ENCODE data around the gene BMP7.

The BMP7 gene

DNA sequence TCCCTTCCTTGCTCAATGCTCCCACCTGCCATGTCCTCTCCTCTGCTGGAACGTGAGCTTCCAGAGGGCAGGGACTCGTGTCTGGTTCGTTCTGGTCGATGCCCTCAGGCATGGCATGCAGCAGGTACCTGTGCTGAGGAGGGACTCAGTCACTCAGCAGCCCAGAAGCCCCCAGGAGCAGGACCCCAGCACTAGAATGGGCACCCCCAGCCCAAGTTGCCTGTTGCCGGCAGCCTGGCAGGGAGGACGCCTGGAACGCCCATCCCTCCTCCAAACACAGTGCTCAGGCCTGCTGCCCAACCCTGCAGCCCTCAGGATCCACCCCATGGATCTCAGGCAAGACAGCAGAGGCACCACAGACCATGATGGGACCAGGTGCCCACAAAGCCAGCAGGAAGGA lies 40.6 kb downstream of the BMP7 start:
- intact Hi-C loops (cut with DNase I; ENCODE audit: low total_unique reads), result no loop called here
- no peaks in the 10 kb centered on the region for H3K36me3 ChIP-seq
- H3K4me3 ChIP-seq, result no peak overlapping the region
- DNase-seq, result no peak
- no peaks in the 10 kb centered on the region for H3K9me3 ChIP-seq
- peaks cover 0 to 26% of the 10 kb centered on the region in 2 donors for H3K27me3 ChIP-seq
- H3K27ac ChIP-seq, result no peak overlapping the region
- no peak for TF ChIP-seq CTCF (IDR thresholded peaks at IDR 0.05)
- peaks cover 0 to 4% (median 0%) of the 10 kb centered on the region in 4 donors for H3K4me1 ChIP-seq

- Histone ChIP-seq H3K9me3 (no peaks in the 10 kb centered on the region), H3K36me3 (no peaks in the 10 kb centered on the region), H3K4me3 (no peak overlapping the region), H3K4me1 (peaks cover 0 to 4% (median 0%) of the 10 kb centered on the region in 4 donors), H3K27ac (no peak overlapping the region), H3K27me3 (peaks cover 0 to 28% of the 10 kb centered on the region in 2 donors)
- TF ChIP-seq CTCF (IDR thresholded peaks at IDR 0.05), result no peak
- intact Hi-C loops (cut with DNase I; ENCODE audit: low total_unique reads), result no loop called here
- no peak for DNase-seq
Measured at GRCh38 chr20:57225197-57225733, 41.2 kb downstream of the BMP7 start.

GRCh38 chr20:57224641-57225138 lies 41.8 kb downstream of the BMP7 start:
- no peaks in the 10 kb centered on the region for H3K9me3 ChIP-seq
- H3K4me3 ChIP-seq, result no peak overlapping the region
- H3K27ac ChIP-seq, result no peak overlapping the region
- peaks cover 0 to 4% (median 0%) of the 10 kb centered on the region in 4 donors for H3K4me1 ChIP-seq
- no peaks in the 10 kb centered on the region for H3K36me3 ChIP-seq
- no peak for TF ChIP-seq CTCF (IDR thresholded peaks at IDR 0.05)
- intact Hi-C loops (cut with DNase I; ENCODE audit: low total_unique reads), result no loop called here
- H3K27me3 ChIP-seq, result peaks cover 0 to 27% of the 10 kb centered on the region in 2 donors
- DNase-seq, result no peak

GRCh38 chr20:57223648-57224489 lies 42.6 kb downstream of the BMP7 start:
- no peak overlapping the region for H3K4me3 ChIP-seq
- intact Hi-C loops (cut with DNase I; ENCODE audit: low total_unique reads), result no loop called here
- no peaks in the 10 kb centered on the region for H3K36me3 ChIP-seq
- H3K27me3 ChIP-seq, result peaks cover 0 to 27% of the 10 kb centered on the region in 2 donors
- no peak overlapping the region for H3K27ac ChIP-seq
- H3K9me3 ChIP-seq, result no peaks in the 10 kb centered on the region
- no peak for TF ChIP-seq CTCF (IDR thresholded peaks at IDR 0.05)
- DNase-seq, result peak in 1 of 2 donors; percentile 33
- H3K4me1 ChIP-seq, result peaks cover 0 to 4% (median 0%) of the 10 kb centered on the region in 4 donors

DNA sequence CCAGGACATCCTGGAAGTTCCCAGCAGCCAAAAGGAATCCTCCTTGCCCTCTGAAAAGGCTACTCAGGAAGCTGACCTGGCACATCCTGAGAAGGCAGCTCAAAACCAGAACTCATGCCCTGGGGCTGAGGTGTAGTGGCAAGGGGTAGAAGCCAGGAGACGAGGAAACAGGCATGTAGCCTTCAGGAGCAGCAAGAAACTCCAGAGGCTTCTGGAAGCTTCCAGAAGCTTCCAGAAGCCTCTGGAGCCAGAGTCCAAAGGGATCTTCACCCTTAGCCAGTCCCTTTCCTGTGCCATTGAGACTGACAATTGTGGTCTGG lies 43.9 kb downstream of the BMP7 start:
- Histone ChIP-seq H3K27ac (no peak overlapping the region), H3K9me3 (no peaks in the 10 kb centered on the region), H3K4me3 (no peak overlapping the region), H3K36me3 (no peaks in the 10 kb centered on the region), H3K27me3 (peaks cover 0 to 27% of the 10 kb centered on the region in 2 donors), H3K4me1 (peaks cover 0 to 4% (median 0%) of the 10 kb centered on the region in 4 donors)
- intact Hi-C loops (cut with DNase I; ENCODE audit: low total_unique reads), result no loop called here
- TF ChIP-seq CTCF (IDR thresholded peaks at IDR 0.05), result no peak
- DNase-seq, result no peak

Data from tibial artery (tissue), 4 donors.